Stimulated activated CD8-positive, alpha-beta memory T cell treated with anti-CD3 and anti-CD28 coated beads, Interleukin-15, amount 100 ng/mL, for 1 hour (primary cell): ENCODE measurements around the gene PALLD.

Experiments used
- DNase-seq: peaks from one replicate; pipeline ENCODE4 v3.0.0-alpha.2; 2020; ENCODE audit warnings: low read depth

Gene PALLD

GRCh38 chr4:168831919-168832762 is 335.3 kb downstream of the PALLD start:
- peak; percentile 8 for DNase-seq

- DNase-seq = no peak
Observed at GRCh38 chr4:168832763-168833575, 336.1 kb downstream of the PALLD start.

- DNase-seq = no peak
Observed at GRCh38 chr4:168833881-168834280, 337.0 kb downstream of the PALLD start.

GRCh38 chr4:168835880-168836454 is 339.1 kb downstream of the PALLD start:
- DNase-seq = no peak

- DNase-seq = no peak
Observed at GRCh38 chr4:168836490-168836889, 339.6 kb downstream of the PALLD start.

- DNase-seq = no peak
Observed at GRCh38 chr4:168837922-168838321, 341.1 kb downstream of the PALLD start.

- no peak for DNase-seq
Observed at GRCh38 chr4:168839758-168840391, 343.0 kb downstream of the PALLD start.

GRCh38 chr4:168840392-168840763 is 343.5 kb downstream of the PALLD start:
- no peak for DNase-seq

GRCh38 chr4:168841000-168841671 is 344.3 kb downstream of the PALLD start:
- DNase-seq = no peak

- no peak for DNase-seq
Observed at GRCh38 chr4:168841672-168842019, 344.8 kb downstream of the PALLD start.

- DNase-seq = no peak
Observed at GRCh38 chr4:168842186-168842585, 345.3 kb downstream of the PALLD start.

- no peak for DNase-seq
Observed at GRCh38 chr4:168843635-168844034, 346.8 kb downstream of the PALLD start.

- no peak for DNase-seq
Observed at GRCh38 chr4:168844353-168845049, 347.6 kb downstream of the PALLD start.

GRCh38 chr4:168845897-168846296 is 349.0 kb downstream of the PALLD start:
- DNase-seq = no peak

GRCh38 chr4:168846414-168846813 is 349.6 kb downstream of the PALLD start:
- DNase-seq = no peak

- DNase-seq = no peak
Observed at GRCh38 chr4:168847771-168848502, 351.1 kb downstream of the PALLD start.

GRCh38 chr4:168849030-168849675 is 352.3 kb downstream of the PALLD start:
- no peak for DNase-seq

- no peak for DNase-seq
Observed at GRCh38 chr4:168849997-168850396, 353.1 kb downstream of the PALLD start.

GRCh38 chr4:168852387-168852786 is 355.5 kb downstream of the PALLD start:
- no peak for DNase-seq
